ENCODE results near the gene ROBO1. TPM values are rescaled to one million over a fixed set of nuclear protein-coding genes. Genes with fewer than 3 reads are reported as not detected.

The ROBO1 gene
- polyA plus RNA-seq, 4 donors = 88.9 to 114 (median 107) TPM

DNA sequence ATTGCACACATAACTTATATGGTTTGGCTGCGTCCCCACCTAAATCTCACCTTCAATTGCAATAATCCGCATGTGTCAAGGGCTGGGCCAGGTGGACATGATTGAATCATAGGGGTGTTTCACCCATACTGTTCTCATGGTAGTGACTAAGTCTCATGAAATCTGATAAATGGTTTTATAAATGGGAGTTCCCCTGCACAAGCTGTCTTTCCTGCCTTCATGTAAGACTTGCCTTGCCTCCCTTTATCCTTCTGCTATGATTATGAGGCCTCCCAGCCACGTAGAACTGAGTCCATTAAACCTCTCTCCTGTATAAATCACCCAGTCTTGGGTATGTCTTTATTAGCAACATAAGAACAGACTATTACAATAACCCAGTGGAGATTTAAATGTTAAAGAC, 653.9 kb downstream of the ROBO1 start:
- DNase-seq (ENCODE audit: low read depth in 4 of 4, low spot score in 2 of 4) = no peak

DNA sequence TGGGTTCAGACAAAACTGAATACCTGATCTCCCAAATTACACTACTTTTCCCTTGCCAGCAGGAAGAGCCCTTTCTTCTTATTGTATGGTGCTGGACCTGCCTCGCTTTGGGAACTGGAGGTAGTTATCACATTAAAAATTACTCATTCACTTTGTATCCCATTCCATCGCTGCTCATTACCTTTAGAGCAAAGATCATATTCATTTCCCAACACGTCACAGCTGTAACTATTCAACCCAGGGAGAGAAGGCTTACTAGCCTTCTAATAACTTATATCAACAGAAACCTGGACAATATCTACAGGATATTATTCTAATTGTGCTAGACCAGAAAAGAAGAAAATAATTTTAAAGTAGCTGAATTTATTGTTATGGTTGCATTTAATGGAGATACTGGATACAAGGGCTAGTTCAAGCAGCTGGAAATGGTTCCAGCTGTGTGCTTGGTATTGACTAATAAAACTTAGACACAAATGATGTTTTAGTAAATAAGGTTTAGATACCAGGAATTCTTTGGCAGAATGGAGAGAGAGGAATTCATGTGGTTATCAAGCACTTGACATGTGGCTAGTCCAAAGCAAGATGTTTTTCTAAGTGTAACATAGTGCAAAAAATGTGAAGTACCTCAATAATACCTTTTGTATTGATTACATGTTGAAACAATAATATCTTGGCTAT, 656.3 kb downstream of the ROBO1 start:
- no peak for DNase-seq (ENCODE audit: low read depth in 4 of 4, low spot score in 2 of 4)

DNA sequence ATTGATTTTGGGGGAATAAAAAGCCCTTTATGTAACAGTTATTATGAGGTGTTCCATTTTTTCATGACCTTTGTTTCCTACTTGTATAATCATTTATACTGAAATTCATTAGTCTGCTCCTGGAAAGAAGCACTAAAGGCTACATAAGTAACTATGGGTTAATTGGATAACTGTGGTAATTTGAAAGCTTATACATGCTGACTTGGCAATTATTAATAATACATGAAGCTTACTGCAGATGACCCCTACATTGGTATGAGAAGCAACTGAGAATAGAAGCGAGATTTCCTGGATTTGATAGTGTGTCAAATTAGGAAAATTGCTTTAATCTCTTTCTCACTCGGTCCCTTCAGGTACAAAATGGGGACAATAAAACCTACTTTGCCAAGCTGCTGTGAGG, 658.0 kb downstream of the ROBO1 start:
- DNase-seq (ENCODE audit: low read depth in 4 of 4, low spot score in 2 of 4) = no peak

GRCh38 chr3:79103307-79103706, 664.5 kb downstream of the ROBO1 start:
- DNase-seq (ENCODE audit: low read depth in 4 of 4, low spot score in 2 of 4) = no peak

GRCh38 chr3:79097964-79098660, 669.7 kb downstream of the ROBO1 start:
- no peak for DNase-seq (ENCODE audit: low read depth in 4 of 4, low spot score in 2 of 4)

GRCh38 chr3:79094654-79095053, 673.1 kb downstream of the ROBO1 start:
- no peak for DNase-seq (ENCODE audit: low read depth in 4 of 4, low spot score in 2 of 4)

GRCh38 chr3:79086514-79086913, 681.3 kb downstream of the ROBO1 start:
- DNase-seq (ENCODE audit: low read depth in 4 of 4, low spot score in 2 of 4) = peak in 2 of 4 donors; percentile 41 to 52

GRCh38 chr3:79085171-79085570, 682.6 kb downstream of the ROBO1 start:
- DNase-seq (ENCODE audit: low read depth in 4 of 4, low spot score in 2 of 4) = no peak

GRCh38 chr3:79081335-79081734, 686.5 kb downstream of the ROBO1 start:
- no peak for DNase-seq (ENCODE audit: low read depth in 4 of 4, low spot score in 2 of 4)

GRCh38 chr3:79074558-79074957, 693.2 kb downstream of the ROBO1 start:
- DNase-seq (ENCODE audit: low read depth in 4 of 4, low spot score in 2 of 4) = no peak

DNA sequence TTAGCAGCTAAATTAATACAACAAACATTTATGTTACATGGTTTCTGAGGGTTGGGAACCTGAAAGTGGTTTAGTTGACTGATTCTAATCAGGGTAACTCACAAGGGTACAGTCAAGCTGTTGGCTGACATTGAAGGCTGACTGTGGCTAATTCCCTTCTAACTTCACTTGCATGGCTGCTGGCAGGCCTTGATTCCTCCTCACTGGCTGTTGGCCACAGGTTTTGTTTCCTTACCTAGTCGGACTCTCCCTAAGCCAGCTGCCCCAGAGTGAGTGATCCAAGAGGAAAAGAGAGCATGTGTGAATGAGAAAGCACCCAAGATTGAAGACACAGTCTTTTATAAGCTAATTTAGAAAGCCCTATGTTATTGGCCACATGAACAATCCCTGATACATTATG, 700.1 kb downstream of the ROBO1 start:
- no peak for DNase-seq (ENCODE audit: low read depth in 4 of 4, low spot score in 2 of 4)

DNA sequence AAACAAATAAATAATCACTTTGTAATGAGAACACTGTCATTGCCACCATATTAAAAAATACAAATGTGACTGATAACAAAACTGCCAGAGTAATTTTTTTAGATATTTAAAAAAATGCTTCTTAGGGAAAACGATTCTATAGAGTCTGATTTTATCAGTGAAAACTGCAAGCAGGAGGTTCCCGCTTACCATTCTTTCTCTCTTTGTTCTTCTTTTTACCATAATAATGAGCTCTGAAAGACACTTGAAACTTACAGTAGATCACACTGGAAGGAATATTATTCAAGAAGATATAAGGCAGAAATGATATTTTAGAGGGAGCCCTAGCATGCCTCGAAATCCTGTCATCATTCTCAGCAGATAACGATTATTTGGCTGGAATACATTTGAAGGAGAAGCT, 701.3 kb downstream of the ROBO1 start:
- no peak for DNase-seq (ENCODE audit: low read depth in 4 of 4, low spot score in 2 of 4)

DNA sequence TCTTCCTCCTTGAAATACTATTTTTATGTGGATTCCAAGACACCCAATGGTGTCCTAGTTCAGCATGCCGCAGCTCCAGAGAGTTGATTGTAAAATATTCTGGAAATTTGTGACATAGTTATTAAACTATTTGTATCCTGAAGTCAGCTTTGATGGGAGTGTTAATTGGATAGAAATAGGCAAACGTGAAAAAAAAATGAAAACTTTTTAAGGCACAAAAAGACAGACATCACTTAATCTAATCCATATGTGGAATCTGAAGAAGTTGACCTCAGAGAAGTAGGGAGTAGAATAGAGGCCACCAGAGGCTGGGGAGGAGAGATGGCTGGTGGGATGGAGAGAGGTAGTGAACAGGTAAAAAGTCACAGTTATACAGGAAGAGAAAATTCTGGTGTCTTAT, 704.2 kb downstream of the ROBO1 start:
- no peak for DNase-seq (ENCODE audit: low read depth in 4 of 4, low spot score in 2 of 4)

- DNase-seq (ENCODE audit: low read depth in 4 of 4, low spot score in 2 of 4) = no peak
Observed at GRCh38 chr3:79057756-79058155, 710.0 kb downstream of the ROBO1 start.

DNA sequence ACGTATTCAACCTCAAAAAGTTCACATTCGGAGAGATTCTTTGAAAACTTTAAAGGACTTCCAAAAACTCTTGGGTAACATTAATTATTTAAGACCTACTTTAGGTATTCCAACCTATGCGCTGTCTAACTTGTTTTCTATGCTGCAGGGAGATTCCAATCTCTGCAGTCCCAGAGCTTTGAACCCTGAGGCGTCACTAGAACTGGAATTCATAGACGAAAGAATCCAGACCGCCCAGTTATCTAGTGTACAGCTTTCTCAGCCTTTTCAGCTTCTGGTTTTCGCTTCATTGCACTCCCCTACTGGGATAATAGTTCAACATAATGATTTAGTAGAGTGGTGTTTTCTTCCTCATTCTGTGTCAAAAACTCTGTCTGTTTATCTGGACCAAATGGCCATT, 711.3 kb downstream of the ROBO1 start:
- no peak for DNase-seq (ENCODE audit: low read depth in 4 of 4, low spot score in 2 of 4)

DNA sequence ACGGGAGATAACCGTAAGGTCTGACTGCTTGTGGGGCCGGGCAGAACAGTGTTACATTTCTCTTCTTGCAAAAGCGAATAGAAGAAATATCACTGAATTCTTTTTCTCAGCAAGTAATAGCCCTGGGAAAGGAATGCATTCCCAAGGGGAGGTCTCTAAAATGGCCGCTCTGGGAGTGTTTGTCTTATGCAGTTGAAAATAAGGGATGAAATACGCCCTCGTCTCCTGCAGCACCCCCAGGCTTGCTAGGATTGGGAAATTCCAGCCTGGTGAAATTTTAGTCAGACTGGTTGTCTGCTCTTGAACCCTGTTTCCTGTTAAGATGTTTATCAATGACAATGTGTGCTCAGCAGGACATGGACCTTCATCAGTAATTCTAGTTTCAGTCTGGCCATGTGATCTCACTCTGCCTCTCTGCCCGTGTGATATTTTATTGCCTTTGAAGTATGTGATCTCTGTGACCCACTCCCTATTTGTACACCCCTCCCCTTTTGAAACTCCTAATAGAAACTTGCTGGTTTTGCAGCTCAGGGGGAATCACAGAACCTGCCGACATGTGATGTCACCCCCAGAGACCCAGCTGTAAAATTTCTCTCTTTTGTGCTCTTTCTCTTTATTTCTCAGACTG, 715.6 kb downstream of the ROBO1 start:
- DNase-seq (ENCODE audit: low read depth in 4 of 4, low spot score in 2 of 4) = no peak

DNA sequence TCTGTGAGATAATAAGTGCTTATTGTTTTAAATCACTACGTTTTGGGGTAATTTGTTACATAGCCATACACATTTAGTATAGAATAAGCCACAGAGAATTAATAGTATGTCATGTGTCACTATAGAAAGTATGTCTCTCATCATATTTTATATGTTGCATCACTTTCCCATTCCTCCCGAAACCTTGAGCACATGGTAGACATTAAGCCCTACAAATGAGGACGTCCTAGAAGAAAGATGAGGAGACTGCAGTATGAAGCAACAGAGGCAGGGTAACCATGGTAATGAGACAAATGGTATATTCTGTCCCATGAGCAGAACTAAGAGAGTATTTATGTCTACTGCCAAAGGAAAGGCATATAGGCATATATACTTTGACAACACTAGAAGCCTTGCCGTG, 720.2 kb downstream of the ROBO1 start:
- DNase-seq (ENCODE audit: low read depth in 4 of 4, low spot score in 2 of 4) = no peak

DNA sequence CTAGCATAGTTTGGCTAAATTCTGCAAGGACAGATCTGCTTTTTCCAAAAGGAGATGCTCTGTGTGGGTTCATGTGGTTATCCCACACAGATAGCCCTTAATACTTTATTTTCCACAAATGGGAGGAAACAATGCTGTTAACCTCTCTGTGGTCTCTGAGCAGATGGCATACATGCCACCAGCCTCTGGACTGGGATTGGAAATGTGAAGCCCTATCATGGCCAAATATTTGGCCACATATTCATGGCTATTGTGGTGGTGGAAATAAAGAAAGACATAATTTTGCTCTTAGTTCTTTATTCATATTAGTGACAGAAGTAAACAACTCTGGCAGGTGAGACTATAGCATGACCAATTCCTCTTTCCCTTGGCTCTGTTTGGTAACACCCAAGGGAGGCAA, 726.2 kb downstream of the ROBO1 start:
- DNase-seq (ENCODE audit: low read depth in 4 of 4, low spot score in 2 of 4) = no peak

- DNase-seq (ENCODE audit: low read depth in 4 of 4, low spot score in 2 of 4) = no peak
Observed at GRCh38 chr3:79040701-79041100, 727.1 kb downstream of the ROBO1 start.

GRCh38 chr3:79040091-79040490, 727.7 kb downstream of the ROBO1 start:
- no peak for DNase-seq (ENCODE audit: low read depth in 4 of 4, low spot score in 2 of 4)

GRCh38 chr3:79039192-79039591, 728.6 kb downstream of the ROBO1 start:
- DNase-seq (ENCODE audit: low read depth in 4 of 4, low spot score in 2 of 4) = no peak

GRCh38 chr3:79038636-79039035, 729.2 kb downstream of the ROBO1 start:
- no peak for DNase-seq (ENCODE audit: low read depth in 4 of 4, low spot score in 2 of 4)
